H1 (cell line): ENCODE data around the gene CD59. TPM values are rescaled to one million over a fixed set of nuclear protein-coding genes. Genes with fewer than 3 reads are reported as not detected.

Experiments
- NRF1 ChIP-seq: IDR thresholded peaks from 2 replicates; pipeline ENCODE4 v1.6.1; 2011; ENCODE audit warnings: mild to moderate bottlenecking, low read depth, low read length, improper control_type of control experiment
- USF2 ChIP-seq: IDR thresholded peaks from 2 replicates; pipeline ENCODE4 v1.6.1; 2011; ENCODE audit warnings: low read length, improper control_type of control experiment
- polyA plus RNA-seq, 7 experiments: library from polyadenylated mRNA; depleted of rRNA in 3 of 7; stranded (reverse) in 5 of 7; unstranded in 2 of 7; fragments of >200 nt in 5 of 7; fragments of 200-250 nt in 2 of 7; gene quantifications; 1 replicate in 5 of 7; 2 replicates in 1 of 7; 4 replicates in 1 of 7; pipeline versions ENCODE4 v1.2.1 to v1.2.3, GENCODE V29; 2011 to 2013; ENCODE audit warnings: missing spikeins in 2 of 7, mixed read lengths in 2 of 7
- total RNA-seq: library from RNA; stranded (reverse); fragmentation: NEBNext Ultra II Directional; extraction: Animal tissue kit (Norgen Biotek cat#: 25700); gene quantifications from 2 replicates; pipeline ENCODE4 v1.2.1, GENCODE V29; 2021

CD59 gene
- total and polyA plus RNA-seq, 2 of the 8 experiments (the other 6 are each of a cell fraction or from before 2014, with no cell fraction given), result 63.1 to 90.3 TPM

- TF ChIP-seq USF2, result no peak
- TF ChIP-seq NRF1, result no peak
Observed at GRCh38 chr11:33657757-33658156, 78.5 kb downstream of the CD59 start (continued).
